ENCODE results near the gene TMSB15A.
"Not testable (repeated sequence)": the region's sequence is repeated elsewhere in the genome, so short reads cannot be mapped to it uniquely, and the experiment has no call there.

- not testable (repeated sequence) for TF ChIP-seq YY1 (IDR thresholded peaks at IDR 0.05; ENCODE audit: insufficient read depth, insufficient read length); ZNF274 (IDR thresholded peaks at IDR 0.05; ENCODE audit: low read depth, low read length)
Observed at GRCh38 chrX:102546175-102546574, 29.6 kb upstream of the TMSB15A start.
